Neural cell (in vitro differentiated cells): ENCODE results near the gene DSCAML1.

Source experiments
- EP300 ChIP-seq: fragments of 450-650 bp; conservative IDR thresholded peaks from 2 replicates; pipeline ENCODE4 v1.6.1; 2014; ENCODE audit warnings: antibody characterized with exemption, mild to moderate bottlenecking, moderate library complexity; ENCODE audit not compliant: poor library complexity, severe bottlenecking
- EZH2 ChIP-seq: fragments of 200-600, 300-800 bp; shearing (Covaris generic), sonication (generic); IDR thresholded peaks from 2 replicates; pipeline ENCODE4 v1.6.1; 2014; ENCODE audit warnings: antibody characterized with exemption, low read length, borderline replicate concordance, mild to moderate bottlenecking; ENCODE audit not compliant: insufficient read depth, poor library complexity, severe bottlenecking
- SMC3 ChIP-seq: fragments of 450-650 bp; conservative IDR thresholded peaks from 2 replicates; pipeline ENCODE4 v1.6.1; 2014; ENCODE audit warnings: antibody characterized with exemption, mild to moderate bottlenecking, moderate library complexity; ENCODE audit not compliant: poor library complexity
- TAF1 ChIP-seq: IDR thresholded peaks from 2 replicates; pipeline ENCODE4 v1.6.1; 2012; ENCODE audit warnings: low read depth
- TF ChIP-seq, protein P1 (sequence below): fragments of 450-650 bp; IDR thresholded peaks from 2 replicates; pipeline ENCODE4 v1.5.1; 2014; ENCODE audit warnings: antibody characterized with exemption, mild to moderate bottlenecking, moderate library complexity; ENCODE audit not compliant: poor library complexity, severe bottlenecking
- TF ChIP-seq, protein P2 (sequence below): IDR thresholded peaks from 2 replicates; pipeline ENCODE4 v1.6.1; 2012; ENCODE audit warnings: borderline replicate concordance

DNA sequence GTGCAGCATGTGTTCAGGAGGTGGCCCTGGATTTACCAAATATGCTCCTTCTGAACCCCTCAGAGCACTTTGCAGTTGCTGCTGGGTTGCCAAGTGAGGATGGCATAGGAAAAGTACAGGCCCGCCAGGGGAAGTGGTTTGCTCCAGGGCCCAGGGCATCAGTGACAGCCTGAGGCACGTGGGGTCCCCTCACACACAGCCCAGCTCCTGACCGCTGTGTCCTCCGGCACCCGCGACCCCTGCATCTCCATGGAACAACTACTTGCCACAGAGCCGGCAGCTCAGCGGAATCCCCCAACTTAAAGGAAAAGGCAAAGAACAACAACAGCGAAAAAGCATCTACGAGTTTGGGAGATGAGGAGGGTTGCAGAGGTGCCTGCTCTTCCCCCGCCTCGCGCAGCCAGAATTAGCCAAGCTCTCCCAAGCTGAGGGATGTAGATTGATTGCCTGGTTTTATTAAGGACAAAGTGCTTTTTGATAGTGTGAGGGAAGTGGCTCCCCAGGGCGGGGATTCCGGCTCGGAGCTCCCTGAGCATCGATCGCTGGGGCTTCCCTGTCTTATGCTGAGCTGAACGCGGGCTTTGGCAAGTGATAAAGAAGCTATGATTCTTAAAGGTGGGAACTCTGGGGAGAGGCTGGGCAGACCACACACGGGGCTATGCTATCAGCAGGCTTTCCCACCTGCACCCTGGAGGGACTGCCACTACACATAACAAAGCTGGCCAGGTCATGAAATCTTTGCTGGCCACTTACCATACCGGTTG, 294.8 kb downstream of the DSCAML1 start:
- TF ChIP-seq EZH2 (no peak), EP300 (no peak), TAF1 (no peak), SMC3 (no peak)
- TF ChIP-seq, protein P1, sequence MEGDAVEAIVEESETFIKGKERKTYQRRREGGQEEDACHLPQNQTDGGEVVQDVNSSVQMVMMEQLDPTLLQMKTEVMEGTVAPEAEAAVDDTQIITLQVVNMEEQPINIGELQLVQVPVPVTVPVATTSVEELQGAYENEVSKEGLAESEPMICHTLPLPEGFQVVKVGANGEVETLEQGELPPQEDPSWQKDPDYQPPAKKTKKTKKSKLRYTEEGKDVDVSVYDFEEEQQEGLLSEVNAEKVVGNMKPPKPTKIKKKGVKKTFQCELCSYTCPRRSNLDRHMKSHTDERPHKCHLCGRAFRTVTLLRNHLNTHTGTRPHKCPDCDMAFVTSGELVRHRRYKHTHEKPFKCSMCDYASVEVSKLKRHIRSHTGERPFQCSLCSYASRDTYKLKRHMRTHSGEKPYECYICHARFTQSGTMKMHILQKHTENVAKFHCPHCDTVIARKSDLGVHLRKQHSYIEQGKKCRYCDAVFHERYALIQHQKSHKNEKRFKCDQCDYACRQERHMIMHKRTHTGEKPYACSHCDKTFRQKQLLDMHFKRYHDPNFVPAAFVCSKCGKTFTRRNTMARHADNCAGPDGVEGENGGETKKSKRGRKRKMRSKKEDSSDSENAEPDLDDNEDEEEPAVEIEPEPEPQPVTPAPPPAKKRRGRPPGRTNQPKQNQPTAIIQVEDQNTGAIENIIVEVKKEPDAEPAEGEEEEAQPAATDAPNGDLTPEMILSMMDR: no peak
- TF ChIP-seq, protein P2, sequence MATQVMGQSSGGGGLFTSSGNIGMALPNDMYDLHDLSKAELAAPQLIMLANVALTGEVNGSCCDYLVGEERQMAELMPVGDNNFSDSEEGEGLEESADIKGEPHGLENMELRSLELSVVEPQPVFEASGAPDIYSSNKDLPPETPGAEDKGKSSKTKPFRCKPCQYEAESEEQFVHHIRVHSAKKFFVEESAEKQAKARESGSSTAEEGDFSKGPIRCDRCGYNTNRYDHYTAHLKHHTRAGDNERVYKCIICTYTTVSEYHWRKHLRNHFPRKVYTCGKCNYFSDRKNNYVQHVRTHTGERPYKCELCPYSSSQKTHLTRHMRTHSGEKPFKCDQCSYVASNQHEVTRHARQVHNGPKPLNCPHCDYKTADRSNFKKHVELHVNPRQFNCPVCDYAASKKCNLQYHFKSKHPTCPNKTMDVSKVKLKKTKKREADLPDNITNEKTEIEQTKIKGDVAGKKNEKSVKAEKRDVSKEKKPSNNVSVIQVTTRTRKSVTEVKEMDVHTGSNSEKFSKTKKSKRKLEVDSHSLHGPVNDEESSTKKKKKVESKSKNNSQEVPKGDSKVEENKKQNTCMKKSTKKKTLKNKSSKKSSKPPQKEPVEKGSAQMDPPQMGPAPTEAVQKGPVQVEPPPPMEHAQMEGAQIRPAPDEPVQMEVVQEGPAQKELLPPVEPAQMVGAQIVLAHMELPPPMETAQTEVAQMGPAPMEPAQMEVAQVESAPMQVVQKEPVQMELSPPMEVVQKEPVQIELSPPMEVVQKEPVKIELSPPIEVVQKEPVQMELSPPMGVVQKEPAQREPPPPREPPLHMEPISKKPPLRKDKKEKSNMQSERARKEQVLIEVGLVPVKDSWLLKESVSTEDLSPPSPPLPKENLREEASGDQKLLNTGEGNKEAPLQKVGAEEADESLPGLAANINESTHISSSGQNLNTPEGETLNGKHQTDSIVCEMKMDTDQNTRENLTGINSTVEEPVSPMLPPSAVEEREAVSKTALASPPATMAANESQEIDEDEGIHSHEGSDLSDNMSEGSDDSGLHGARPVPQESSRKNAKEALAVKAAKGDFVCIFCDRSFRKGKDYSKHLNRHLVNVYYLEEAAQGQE: no peak
